CD4-positive, alpha-beta T cell treated with Interleukin-4 for 4 hours (primary cell): Measurements from ENCODE around the gene PRKCE.
"Not testable (repeated sequence)": the region's sequence is repeated elsewhere in the genome, so short reads cannot be mapped to it uniquely, and the experiment has no call there.

Experiments
- DNase-seq: peaks from one replicate; pipeline ENCODE4 v3.0.0-alpha.2; 2020

PRKCE gene

DNA sequence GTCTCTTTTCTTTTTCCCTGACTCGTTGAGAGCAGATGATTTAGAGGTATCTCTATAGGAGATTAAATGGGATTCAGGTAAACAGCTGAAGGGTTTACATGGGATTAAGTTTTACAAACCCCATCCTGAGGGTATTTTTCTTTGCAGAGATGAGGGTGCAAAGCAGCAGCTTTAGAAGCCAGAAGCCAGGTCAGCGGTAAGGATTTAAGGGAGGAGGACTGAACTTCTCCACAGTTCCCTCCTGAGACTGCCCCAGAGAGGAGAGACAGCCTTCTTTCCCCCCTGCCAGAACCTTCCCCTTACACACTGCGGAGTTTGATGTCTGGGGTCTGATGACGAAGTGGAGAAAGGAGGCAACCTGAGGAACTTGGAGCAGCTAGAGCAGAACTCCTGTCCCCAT lies 220.1 kb downstream of the PRKCE start:
- DNase-seq: no peak

DNA sequence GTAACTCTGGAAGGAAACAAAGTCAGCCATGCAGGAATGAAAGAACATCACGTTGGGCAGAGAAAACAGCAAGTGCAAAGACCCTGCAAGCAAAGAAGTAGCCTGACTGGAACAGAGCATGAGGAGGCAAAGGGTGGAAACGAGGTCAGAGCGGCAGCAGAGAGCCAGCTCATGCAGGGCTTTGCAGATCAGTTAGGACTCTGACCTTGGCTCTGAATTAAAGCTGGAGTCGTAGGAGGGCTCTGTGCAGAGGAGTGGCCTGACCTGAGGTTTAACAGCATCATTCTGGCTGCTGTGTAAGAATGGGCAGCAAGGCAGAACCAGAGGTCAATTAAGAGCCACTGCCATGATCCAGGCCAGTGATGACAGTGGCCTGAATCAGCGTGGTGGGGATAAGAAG lies 220.7 kb downstream of the PRKCE start:
- DNase-seq: no peak

DNA sequence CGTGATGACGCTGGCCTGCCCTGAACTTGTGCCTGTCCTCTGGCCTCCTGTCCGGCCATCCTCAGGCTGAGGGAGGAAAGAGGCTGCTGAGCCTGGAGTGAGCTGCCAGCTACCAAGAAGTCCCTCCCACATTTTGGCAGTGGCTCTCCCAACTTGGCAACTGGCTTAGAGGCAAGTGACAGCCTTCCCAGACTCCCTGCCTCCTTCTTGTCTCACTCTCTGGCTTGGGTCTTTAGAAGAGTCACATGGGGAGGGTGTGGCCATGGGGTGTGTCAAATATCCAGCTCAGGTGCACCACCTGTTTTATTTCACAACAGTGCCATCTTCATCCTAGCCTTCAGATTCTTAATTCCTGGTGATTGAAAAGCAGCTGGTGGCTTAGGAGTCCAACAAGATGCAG lies 222.9 kb downstream of the PRKCE start:
- DNase-seq: no peak

DNA sequence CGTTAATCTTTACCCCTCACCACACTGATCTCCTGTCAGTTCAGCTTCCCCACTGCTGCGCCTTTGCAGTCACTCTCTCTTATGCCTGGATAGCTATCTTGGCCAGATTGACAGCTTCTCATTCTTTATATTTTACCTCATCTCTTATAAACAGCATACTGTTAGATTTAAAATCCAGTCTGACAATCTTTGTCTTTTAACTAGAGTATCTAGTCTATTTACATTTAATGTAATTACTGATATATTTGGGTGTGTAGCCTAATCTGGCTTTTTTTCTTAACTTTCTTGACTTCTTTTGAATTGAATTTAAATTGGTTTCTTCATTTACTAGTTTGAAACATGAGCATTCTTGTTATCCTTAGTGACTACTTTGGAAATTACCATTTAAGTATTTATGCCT lies 225.1 kb downstream of the PRKCE start:
- DNase-seq: no peak

DNA sequence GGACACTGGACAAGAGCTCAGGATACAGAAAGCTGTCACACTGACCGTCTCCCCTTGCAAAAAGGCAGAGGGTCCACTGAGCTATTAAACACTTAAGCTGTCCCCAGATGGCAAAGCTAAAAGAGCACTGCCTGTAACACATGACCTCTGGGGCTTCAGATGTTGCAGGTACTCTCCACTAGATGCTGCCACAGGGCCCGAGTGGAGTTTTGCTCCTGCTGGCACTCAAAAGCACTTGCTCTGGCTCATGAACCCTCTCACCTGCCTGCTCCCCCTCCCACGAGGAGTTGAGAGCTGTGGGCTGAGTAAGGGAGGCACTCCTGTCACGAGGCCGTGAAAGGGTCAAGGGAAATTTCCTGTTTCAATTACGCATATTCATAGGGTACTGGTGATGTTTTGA lies 227.9 kb downstream of the PRKCE start:
- DNase-seq: no peak

DNA sequence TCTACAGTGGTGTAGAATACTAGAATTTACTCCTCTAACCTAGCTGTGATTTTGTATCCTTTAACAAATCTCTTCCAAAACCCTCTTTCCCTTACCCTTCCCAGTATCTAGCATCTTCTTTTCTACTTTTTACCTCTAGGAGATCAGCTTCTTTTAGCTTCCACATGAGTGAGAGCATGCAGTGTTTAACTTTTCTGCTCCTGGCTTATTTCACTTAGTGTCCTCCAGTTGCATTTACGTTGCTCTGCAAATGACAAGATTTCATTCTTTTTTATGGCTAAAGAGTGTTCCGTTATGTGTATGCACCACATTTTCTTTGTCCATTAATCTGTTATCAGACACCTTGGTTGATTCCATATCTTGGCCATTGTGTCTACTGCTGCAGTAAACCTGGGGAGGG lies 228.5 kb downstream of the PRKCE start:
- DNase-seq: no peak

DNA sequence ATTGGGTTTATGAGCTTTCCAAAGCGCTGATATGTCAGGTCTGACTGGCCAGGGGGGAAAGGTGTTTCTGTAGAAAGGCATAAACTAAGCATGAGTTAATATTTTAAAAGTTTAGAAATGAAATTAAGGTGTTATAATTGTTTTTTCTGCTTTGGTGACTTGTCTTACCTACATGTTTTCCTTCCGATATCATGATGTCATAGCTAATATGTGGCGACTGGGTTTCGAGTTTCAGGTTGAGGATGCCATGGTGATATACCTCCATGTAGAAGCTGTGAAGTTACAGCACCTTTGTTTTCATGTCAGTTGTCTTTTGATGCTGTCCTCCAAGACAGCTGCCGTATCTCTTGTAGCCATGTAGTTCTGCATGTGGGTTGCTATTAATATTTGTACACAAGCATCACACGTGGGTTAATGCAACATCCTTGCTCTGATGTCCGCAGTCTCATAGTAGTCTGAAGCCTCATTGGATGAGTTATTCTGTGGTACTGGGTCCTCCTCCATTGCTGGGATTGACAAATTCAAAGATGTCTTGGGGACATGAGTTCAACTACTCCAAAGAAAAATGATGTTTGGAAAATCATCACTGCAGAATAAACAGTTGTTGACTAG lies 230.6 kb downstream of the PRKCE start:
- no peak for DNase-seq

DNA sequence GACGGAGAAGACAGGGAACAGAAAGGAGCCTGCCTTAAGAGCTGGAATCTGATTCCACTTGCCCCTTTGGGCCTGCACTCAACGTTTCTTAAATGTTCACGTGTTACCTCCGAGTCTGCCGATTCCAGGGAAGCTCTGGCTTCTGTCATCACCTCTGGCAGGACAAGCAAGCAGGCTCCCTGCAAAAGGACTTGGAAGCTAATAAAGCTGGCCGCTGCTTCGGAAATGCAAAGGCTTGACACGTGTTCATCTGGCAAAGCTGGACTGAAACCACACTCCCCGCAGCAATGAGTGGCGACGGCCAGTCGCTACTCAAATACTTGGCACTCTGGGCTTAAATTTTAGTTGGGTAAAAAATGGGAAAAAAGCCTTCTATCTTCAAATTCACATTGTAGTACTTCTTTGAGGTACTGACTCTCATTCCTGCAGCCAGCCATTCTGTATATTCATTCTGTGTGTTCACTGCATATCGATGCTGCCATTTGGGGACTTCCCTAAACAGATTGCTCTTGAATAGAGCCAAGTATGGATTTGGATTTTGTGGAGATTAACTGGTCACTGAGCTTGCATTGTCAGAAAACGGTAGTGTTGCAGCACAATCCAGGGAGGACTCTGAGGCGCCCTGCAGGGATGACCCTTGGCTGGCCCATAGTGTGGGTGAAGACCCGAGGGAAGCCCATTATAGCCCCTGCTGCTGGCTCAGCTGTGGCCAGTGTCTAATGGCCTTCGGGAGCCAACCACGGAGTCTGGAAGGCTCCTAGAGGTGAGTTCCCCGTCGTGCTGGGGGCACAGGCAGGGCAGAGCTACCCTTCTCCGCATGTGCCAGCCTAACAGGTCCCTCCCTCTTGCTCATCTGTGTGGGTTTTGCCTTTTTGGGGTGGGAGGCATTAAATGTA lies 231.5 kb downstream of the PRKCE start:
- no peak for DNase-seq

DNA sequence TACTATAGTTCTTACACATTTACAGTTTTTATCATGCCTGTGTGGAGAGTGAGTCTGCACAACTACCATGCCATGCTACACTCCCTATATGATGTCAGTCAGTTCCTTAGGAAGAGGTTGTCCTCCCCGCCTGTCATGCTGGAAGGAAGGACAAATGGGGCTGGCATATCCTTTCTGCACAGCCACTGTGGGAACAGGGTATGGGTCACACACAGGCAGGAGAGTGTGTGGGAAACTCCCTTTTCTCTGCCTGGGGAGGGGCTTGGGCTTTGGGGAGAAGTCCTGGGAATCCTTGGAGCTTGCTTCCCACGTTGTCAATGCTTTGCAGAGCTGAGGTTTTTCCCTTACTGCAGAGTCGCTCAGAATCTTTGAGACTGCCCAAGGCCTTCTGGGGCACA lies 232.1 kb downstream of the PRKCE start:
- DNase-seq: no peak

DNA sequence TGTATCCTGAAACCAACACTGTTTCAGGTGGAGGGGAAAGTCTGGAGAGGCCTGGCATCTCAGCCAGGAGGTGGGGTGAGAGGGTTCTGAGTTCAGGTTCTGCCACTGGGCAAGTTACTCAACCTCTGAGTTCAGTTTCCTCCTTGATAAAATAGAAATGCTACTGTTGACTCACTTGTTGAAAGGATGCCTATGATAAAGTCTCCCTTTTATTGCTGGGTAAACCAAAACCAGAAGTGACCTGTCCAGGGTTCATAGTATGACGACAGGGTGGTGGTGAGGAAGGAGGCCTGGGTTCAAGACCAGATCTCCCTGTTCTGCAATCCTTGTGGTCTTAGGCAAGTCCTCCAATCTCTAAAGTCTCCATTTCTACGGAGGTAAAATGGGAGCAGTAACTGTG lies 232.7 kb downstream of the PRKCE start:
- DNase-seq: no peak

DNA sequence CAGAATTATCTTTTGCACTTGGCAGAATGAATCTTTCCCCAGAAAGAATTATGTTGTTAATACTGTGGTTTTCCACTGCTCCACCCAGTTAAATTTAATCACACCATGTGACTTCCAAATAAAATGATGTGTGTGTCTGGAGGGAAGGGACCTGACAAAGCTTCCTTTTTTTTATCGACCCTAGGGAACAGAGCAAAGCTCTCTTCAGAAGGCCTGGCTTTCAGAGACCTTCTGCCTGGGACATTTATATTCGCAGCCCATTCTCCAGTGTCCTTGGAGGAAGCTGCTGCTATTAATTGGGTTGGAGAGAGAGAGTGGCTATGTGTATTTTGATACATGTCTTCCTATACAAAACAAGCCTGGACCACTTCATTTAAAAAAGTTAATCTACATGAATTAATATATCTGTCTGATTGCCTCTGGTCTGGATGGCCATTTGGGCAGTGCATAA lies 233.7 kb downstream of the PRKCE start:
- DNase-seq: no peak

DNA sequence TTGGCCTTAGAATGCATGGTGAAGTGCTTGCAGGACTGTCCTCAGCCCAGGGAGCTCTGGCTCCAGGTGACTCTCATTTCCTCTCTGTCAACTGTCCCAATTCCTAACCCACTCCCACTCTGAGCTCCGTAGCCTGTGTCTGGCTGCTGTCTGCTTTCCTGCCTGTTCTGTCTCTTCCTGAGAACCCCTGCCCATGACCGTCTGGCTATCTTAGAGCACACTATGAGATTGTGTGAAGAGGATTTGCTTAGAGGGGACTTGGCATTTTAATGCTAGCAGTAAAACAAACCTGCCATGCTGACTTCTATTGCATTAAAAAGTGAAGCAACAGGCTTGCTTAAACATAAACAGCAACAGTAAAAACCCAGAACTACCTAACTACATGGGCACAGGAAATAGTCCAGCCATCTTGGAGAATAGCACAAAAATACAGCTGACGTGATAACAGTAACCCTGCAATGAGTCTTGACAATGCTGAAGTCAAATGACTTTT lies 234.7 kb downstream of the PRKCE start:
- DNase-seq: no peak

DNA sequence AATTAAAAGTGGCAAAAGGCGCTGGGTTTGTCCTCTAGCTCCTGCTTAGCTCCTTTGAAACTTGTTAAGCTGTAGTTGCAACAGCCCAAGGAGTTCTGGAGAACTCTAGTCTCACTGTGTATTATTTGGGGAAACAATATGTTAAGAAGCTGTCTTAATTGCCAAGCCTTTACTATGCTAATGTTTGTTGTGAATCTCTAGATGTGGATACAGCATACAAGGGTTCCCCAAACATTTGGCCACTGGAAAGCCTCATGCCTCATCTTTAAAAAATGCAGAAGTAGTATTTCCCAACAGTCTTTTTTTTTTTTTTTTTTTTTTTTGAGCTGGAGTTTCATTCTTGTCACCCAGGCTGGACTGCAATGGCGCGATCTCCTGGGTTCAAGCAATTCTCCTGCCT lies 236.7 kb downstream of the PRKCE start:
- DNase-seq: no peak

DNA sequence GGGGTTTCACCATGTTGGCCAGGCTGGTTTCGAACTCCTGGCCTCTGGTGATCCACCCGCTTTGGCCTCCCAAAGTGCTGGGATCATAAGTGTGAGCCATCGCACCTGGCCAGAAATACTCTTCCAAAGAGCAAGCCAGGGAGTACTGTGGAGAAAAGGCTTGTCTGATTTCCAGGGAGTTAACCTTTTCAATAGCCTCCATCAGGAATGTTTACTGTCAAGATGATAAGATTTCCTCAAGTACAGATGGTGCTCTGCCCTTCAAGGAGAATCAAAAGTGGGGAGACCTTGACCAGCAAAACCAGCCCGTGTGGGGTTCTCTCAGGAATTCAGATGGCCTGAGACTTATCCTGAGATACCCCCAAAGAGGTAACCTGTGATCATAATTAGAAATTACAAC lies 237.2 kb downstream of the PRKCE start:
- DNase-seq: no peak

DNA sequence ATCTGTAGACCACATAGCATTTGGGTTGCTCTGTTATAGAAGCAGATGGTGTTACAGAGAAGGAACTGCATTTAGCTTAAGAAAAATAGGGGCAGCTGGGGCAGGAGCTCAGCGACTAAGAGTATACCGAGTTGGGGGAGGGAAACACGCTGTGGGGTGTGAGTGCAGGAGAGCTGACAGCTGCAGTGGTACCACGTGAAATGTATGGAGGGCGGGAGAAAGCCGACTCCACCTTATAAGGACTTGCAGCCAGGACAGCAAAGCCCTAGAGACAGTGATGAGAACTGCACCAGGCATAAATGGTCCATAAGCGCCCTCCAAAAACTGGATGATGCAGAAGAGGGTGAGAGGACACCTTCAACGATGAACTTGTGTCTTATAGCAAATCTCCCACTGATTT lies 237.6 kb downstream of the PRKCE start:
- peak; percentile 5 for DNase-seq

DNA sequence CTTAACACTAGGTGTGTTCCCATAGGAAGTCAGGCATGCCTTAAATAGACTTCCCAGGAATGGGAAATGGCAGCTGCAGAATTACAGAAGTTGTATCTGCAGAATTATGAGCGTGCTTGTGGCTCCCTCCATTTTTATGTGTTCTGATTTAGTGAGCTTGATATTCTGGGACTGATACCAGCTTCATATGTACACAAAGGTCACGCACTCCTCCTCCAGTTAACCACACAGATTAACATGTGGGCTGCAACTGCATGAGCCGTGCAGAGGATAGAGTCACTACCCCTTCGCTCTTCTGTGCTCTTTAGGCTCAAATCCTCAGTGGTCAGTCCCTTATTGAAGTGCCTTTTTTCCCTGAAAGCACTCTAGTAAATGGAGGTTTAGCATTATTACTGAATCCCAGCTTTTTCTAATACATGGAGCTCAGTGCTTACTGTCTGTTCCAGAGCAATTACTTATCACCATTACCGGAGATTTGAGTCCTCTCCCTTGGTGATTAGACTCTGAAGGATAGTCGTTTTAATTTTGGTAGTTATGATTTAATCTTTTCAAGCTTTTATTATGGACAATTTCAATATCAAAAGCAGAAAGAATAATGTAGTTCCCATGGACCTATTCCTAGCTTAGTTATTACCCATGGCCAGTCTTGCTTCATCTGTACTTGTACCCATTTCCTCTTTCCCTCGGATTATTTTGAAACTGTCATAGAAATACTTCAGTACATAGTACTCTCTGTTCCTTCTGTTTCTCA lies 238.3 kb downstream of the PRKCE start:
- no peak for DNase-seq

DNA sequence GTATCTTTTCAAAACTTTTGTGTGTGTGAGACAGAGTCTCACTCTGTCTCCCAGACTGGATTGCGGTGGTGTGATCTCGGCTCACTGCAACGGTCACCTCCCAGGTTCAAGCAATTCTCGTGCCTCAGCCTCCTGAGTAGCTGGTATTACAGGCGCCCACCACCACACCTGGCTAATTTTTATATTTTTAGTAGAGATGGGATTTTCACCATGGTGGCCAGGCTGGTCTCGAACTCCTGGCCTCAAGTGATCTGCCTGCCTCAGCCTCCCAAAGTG lies 238.8 kb downstream of the PRKCE start:
- not testable (repeated sequence) for DNase-seq

DNA sequence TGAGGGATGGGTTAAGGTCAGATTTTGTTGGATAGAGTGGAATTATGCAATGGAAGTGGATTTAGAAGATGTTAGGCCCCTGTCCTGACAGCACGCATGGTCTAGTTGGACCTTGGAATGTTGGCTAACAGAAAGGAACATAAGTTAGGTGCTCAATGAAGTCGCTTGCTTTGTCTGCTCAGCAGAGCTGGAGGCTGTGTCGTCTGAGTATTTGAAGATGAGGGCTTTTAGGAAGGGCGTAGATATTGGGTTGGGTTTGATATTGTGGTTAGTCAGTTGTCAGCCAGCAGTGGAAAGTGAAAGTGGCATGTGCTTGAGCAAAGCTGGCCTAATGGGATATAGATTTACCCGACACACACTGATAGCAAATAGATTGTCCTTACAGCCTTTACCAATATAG lies 239.3 kb downstream of the PRKCE start:
- peak; percentile 21 for DNase-seq

DNA sequence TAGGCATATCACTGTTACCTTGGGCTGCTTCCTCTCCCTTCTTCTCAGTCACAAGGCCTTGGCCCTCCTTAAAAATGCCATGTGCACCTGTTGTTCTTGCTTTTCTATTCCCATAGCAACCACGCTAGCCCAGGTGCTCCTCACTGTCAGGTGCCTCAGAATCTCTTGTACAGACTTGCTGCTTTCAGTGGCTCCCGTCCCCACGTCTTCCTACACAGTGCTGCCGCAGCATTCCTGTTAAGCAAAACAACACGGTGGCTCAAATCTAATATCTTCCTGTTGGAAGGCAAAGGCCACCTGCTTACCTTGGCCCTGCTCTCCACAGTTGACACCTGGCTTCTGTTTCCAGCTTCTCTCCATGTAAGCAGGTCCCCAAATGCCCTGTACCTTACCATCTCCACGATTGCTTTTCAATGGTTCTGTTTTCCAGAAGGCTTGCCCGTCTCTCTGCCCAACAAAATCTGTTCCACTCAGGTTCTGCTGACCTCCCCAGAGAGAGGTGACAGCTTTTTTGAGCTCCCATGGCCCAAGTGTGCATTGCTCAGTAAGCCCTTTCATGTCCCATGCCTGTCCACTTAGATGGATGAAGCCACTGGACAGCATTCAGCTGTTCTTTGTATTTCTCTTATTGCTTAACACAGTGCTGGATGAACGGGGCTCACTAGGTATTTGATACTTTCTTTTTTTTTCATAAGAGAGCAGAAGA lies 240.4 kb downstream of the PRKCE start:
- no peak for DNase-seq

DNA sequence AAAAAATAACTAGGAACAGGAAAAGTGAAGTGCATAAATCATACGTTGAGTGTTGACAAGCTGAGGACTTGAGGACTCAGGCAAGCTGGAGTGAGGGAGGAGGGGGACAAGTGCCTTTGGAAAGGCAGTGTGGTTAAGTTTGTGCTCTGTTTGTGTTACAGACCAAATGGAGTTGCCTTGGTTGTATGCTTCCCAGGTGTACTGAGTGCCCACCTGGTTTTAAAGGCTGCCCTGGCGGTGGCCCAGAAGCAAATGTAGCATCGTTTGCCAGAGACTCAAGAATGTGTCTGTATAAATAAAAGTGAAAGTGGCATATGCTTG lies 240.9 kb downstream of the PRKCE start:
- no peak for DNase-seq

DNA sequence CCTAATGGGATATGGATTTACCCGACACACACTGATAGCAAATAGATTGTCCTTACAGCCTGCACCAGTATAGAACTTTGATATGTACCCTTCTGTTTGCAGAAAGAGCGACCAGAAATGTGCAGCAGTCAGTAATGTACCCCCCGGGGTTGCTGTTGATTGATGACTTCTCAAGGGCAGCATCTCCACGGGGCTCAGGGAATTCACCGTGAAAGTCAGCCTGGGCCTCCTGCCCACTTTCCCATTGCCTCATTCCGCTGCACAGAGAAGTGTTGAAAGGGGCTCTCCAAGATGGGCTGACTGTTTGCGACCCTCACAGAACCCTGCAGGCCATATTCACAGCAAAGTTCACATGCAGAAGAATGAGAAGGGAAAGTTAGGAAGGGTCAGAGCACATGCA lies 241.3 kb downstream of the PRKCE start:
- no peak for DNase-seq

DNA sequence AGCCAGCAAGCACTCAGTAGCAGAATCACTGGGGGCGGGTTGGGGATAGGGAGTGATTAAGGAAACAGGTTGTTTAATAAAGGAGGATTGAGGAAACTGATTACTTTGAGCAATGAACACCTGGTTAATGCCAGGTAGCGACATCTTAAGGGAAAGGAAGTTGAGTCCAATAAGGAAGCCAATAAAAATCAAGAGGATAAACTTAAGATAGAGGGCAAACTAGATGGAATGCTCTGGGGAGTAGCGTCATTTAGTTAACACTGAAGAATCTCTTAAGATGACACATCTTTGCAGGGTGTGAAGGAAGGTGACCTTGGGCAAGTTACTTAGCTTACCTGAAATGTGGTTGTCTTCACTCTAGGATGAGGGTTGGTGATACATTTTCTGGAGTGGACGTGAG lies 242.7 kb downstream of the PRKCE start:
- DNase-seq: no peak

DNA sequence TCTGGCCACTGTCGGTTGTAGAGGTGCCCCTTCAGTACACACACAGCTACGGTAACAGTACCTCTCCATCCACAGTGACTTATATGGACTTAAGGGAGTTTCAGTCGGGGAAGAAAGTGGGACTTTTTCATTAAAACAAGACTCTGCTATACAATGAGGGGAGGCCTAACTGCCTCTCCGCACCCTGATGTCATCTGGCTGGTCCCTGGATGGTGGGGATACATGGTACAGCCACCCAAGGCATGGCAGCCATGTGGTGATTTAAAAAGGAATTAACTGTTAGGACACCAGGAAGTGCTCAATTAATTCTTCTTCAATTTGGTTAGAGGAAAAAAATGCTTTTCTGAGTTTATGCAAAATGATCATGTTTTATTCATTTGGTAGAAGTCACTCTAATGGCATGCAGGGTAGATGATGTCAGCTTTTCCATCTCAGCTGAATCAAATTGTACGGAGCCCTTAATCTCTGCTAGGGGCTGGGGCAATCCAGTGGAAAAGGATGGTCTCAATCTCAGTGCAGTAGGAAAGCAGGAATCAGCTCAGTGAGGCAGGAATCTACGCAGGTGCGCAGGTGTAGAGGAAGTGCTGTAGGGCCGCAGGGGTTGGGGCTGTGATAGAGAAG lies 243.9 kb downstream of the PRKCE start:
- no peak for DNase-seq
